B cell (primary cell): ENCODE data around the gene LRFN4. TPM values are rescaled to one million over a fixed set of nuclear protein-coding genes. Genes with fewer than 3 reads are reported as not detected.

Source experiments
- ATAC-seq: fragments of 200-7000 bp; cut with Tn5 transposase; one replicate; pipeline ENCODE4 v1.10.0; 2021; ENCODE audit warnings: low read depth, mild to moderate bottlenecking, moderate number of reproducible peaks, moderate library complexity
- CTCF ChIA-PET: fragments of 350-600 bp; sonication (Branson Sonifier 250); formaldehyde crosslinking; loops from one replicate; lab custom pipeline; 2021; ENCODE audit warnings: antibody characterized with exemption, inconsistent platforms; lab: Charles Lee
- POLR2A ChIA-PET: fragments of 350-600 bp; sonication (Branson Sonifier 250); formaldehyde crosslinking; loops from one replicate; lab custom pipeline; 2021; ENCODE audit warnings: antibody characterized with exemption; lab: Charles Lee
- DNase-seq: peaks from one replicate; pipeline ENCODE4 v3.0.0; 2013
- H2AFZ ChIP-seq: 2 replicates; pipeline ENCODE4 v1.6.1; 2012; ENCODE audit warnings: mild to moderate bottlenecking, low read depth, low read length; ENCODE audit not compliant: insufficient read depth, poor library complexity, severe bottlenecking
- H3K27ac ChIP-seq, 2 donors: 1 replicate in 1 of 2; 2 replicates in 1 of 2; pipeline ENCODE4 v1.5.1; 2012 to 2013; ENCODE audit warnings: low read length in 2 of 2, mild to moderate bottlenecking in 2 of 2, moderate library complexity in 1 of 2
- H3K27me3 ChIP-seq, 4 experiments: fragments of 200-600 bp in 1 of 4; sonication (generic) in 1 of 4; replicated peaks in 1 of 4; 1 replicate in 2 of 4; 2 replicates in 2 of 4; pipeline versions ENCODE4 v1.6.1 to v1.7.0; 2013 to 2016; ENCODE audit warnings: low read length in 3 of 4, mild to moderate bottlenecking in 2 of 4, mixed read lengths in 1 of 4, moderate library complexity in 1 of 4; ENCODE audit not compliant: insufficient read depth in 4 of 4, control insufficient read depth in 3 of 4; ENCODE audit errors: control extremely low read depth in 1 of 4
- H3K36me3 ChIP-seq, 2 experiments: replicated peaks in 1 of 2; 1 replicate in 1 of 2; 2 replicates in 1 of 2; pipeline versions ENCODE4 v1.6.1 to v1.7.1; 2013; ENCODE audit warnings: low read length in 1 of 2; ENCODE audit not compliant: insufficient read depth in 2 of 2, control insufficient read depth in 1 of 2; ENCODE audit errors: control extremely low read depth in 1 of 2, extremely low read depth in 1 of 2
- H3K4me1 ChIP-seq, 2 donors: fragments of 200-600 bp in 1 of 2; sonication (generic) in 1 of 2; 1 replicate in 1 of 2; 2 replicates in 1 of 2; pipeline versions ENCODE4 v1.5.1 to v1.6.1; 2013 to 2017; ENCODE audit warnings: low read length in 2 of 2; ENCODE audit not compliant: control insufficient read depth in 2 of 2, insufficient read depth in 2 of 2
- H3K4me2 ChIP-seq: replicated peaks from 2 replicates; pipeline ENCODE3; 2012; ENCODE audit warnings: mild to moderate bottlenecking, low read depth, low read length; ENCODE audit not compliant: poor library complexity, severe bottlenecking
- H3K4me3 ChIP-seq, 5 experiments: fragments of 200-600 bp in 1 of 5; sonication (generic) in 1 of 5; 1 replicate in 3 of 5; 2 replicates in 2 of 5; pipeline versions ENCODE4 v1.5.1 to v1.7.0; 2011 to 2016; ENCODE audit warnings: low read length in 4 of 5, mild to moderate bottlenecking in 4 of 5, low read depth in 2 of 5, control low read depth in 1 of 5, moderate library complexity in 1 of 5; ENCODE audit not compliant: insufficient read depth in 1 of 5; ENCODE audit errors: control extremely low read depth in 1 of 5, extremely low read depth in 1 of 5
- H3K79me2 ChIP-seq: fragments of 200-600 bp; sonication (generic); one replicate; pipeline ENCODE4 v1.6.0; 2016; ENCODE audit warnings: low read length; ENCODE audit not compliant: control insufficient read depth, insufficient read depth
- H3K9ac ChIP-seq: fragments of 200-600 bp; sonication (generic); 2 replicates; pipeline ENCODE4 v1.6.1; 2017; ENCODE audit warnings: mild to moderate bottlenecking, low read length, moderate library complexity
- H3K9me3 ChIP-seq, 3 donors: one replicate each; pipeline versions ENCODE4 v1.6.1 to v1.7.1; 2013; ENCODE audit warnings: low read length in 2 of 3; ENCODE audit not compliant: control insufficient read depth in 2 of 3, insufficient read depth in 1 of 3; ENCODE audit errors: control extremely low read depth in 1 of 3
- H4K20me1 ChIP-seq: 2 replicates; pipeline ENCODE4 v1.6.0; 2012; ENCODE audit warnings: mild to moderate bottlenecking, low read length; ENCODE audit not compliant: insufficient read depth, control insufficient read depth, poor library complexity, severe bottlenecking
- H3K27ac Mint-ChIP-seq: one replicate; pipeline ENCODE4 v1.8.0; 2021; ENCODE audit warnings: mixed read lengths
- H3K27me3 Mint-ChIP-seq: one replicate; pipeline ENCODE4 v1.8.0; 2021; ENCODE audit warnings: mixed read lengths
- H3K4me1 Mint-ChIP-seq: one replicate; pipeline ENCODE4 v1.8.0; 2021; ENCODE audit warnings: mixed read lengths
- H3K4me3 Mint-ChIP-seq: one replicate; pipeline ENCODE4 v1.8.0; 2021; ENCODE audit warnings: mixed read lengths
- H3K9me3 Mint-ChIP-seq: one replicate; pipeline ENCODE4 v1.8.0; 2022; ENCODE audit warnings: mixed read lengths; ENCODE audit not compliant: insufficient read depth
- CTCF ChIP-seq: fragments of 200-600 bp; IDR thresholded peaks from one replicate; pipeline ENCODE4 v1.8.0; 2022; ENCODE audit warnings: antibody characterized with exemption, mild to moderate bottlenecking
- EZH2 ChIP-seq: IDR thresholded peaks from 2 replicates; pipeline ENCODE4 v1.6.1; 2012; ENCODE audit warnings: borderline replicate concordance, low read depth, mild to moderate bottlenecking, moderate library complexity, low read length; ENCODE audit not compliant: insufficient read depth, poor library complexity, severe bottlenecking
- WGBS: methylation state at CpG from one replicate; pipeline ENCODE4 v1.1.5; 2013; ENCODE audit warnings: missing lambda C conversion rate; ENCODE audit not compliant: insufficient coverage; 5-methylcytosine and 5-hydroxymethylcytosine counted together
- intact Hi-C: fragments of 100-400 bp; cut with micrococcal nuclease; formaldehyde crosslinking; loops from one replicate; pipeline ENCODE4 v1.10.0; 2022
- polyA plus RNA-seq: library from polyadenylated mRNA; depleted of rRNA; stranded (reverse); fragments of >200 nt; gene quantifications from 2 replicates; pipeline ENCODE4 v1.2.3, GENCODE V29; 2012
- total RNA-seq, 2 donors: library from RNA; stranded (reverse); fragments of 120-200 nt in 1 of 2; gene quantifications; 1 replicate in 1 of 2; 2 replicates in 1 of 2; pipeline versions ENCODE4 v1.2.3 to v1.2.4, GENCODE V29; 2013 to 2022

Gene LRFN4
- total and polyA plus RNA-seq, 2 donors (not counting 1 experiment from before 2014, with no cell fraction given) = 7.1 to 12.1 TPM

GRCh38 chr11:66888282-66888681, 31.4 kb downstream of the LRFN4 start:
- CTCF ChIA-PET = interaction anchor here (3.0 kb wide), 1 partner anchor 192 kb away, joined by 10 read pairs; no protein-coding TSS in a partner anchor
- peaks cover 14% of the 10 kb centered on the region for H3K27me3 Mint-ChIP-seq
- POLR2A ChIA-PET = no interaction called here

GRCh38 chr11:66889960-66890359, 33.1 kb downstream of the LRFN4 start:
- no peak overlapping the region for H3K4me2 ChIP-seq
- no peak overlapping the region for H2AFZ ChIP-seq
- no peak for ATAC-seq

More at GRCh38 chr11:66888282-66888681, 31.4 kb downstream of the LRFN4 start:
- no peaks in the 10 kb centered on the region for H3K36me3 ChIP-seq
- no peaks in the 10 kb centered on the region for H3K9me3 ChIP-seq
- Mint-ChIP-seq H3K4me1 (no peaks in the 10 kb centered on the region), H3K27ac (no peak overlapping the region), H3K4me3 (no peak overlapping the region), H3K9me3 (no peaks in the 10 kb centered on the region)
- no peaks in the 10 kb centered on the region for H4K20me1 ChIP-seq
- no peak overlapping the region for H2AFZ ChIP-seq
- no peaks in the 10 kb centered on the region for H3K27me3 ChIP-seq
- TF ChIP-seq EZH2 = no peak
- TF ChIP-seq CTCF = no peak
- no peaks in the 10 kb centered on the region for H3K79me2 ChIP-seq
- no peaks in the 10 kb centered on the region for H3K4me1 ChIP-seq
- H3K27ac ChIP-seq = no peak overlapping the region
- no peak overlapping the region for H3K4me2 ChIP-seq
- H3K4me3 ChIP-seq = no peak overlapping the region
- H3K9ac ChIP-seq = no peak overlapping the region
- ATAC-seq (no peak), DNase-seq (no peak)
- WGBS = 96% methylated on average over 8 of the region's 10 CpGs
- intact Hi-C loops = no loop called here

More at GRCh38 chr11:66889960-66890359, 33.1 kb downstream of the LRFN4 start:
- no peaks in the 10 kb centered on the region for H3K9me3 Mint-ChIP-seq
- no peak for DNase-seq
- Histone ChIP-seq H3K9ac (no peak overlapping the region), H3K4me3 (no peak overlapping the region), H3K9me3 (no peaks in the 10 kb centered on the region), H3K27ac (no peak overlapping the region), H3K27me3 (peaks cover 0 to 8% (median 4%) of the 10 kb centered on the region in 4 experiments), H3K4me1 (no peaks in the 10 kb centered on the region), H3K79me2 (no peaks in the 10 kb centered on the region), H4K20me1 (no peaks in the 10 kb centered on the region), H3K36me3 (no peaks in the 10 kb centered on the region)
- WGBS = 92% methylated on average over 6 of the region's 8 CpGs
- POLR2A ChIA-PET = no interaction called here
- H3K27ac Mint-ChIP-seq = no peak overlapping the region
- CTCF ChIA-PET = no interaction called here
- peaks cover 23% of the 10 kb centered on the region for H3K27me3 Mint-ChIP-seq
- H3K4me1 Mint-ChIP-seq = no peaks in the 10 kb centered on the region
- no peak for TF ChIP-seq EZH2
- no peak for TF ChIP-seq CTCF
- H3K4me3 Mint-ChIP-seq = no peak overlapping the region
- intact Hi-C loops = no loop called here
